ENCODE results near the gene UBE3B.
A peak's percentile ranks its signal among the peaks of the same experiment; 100 is the strongest.

Gene UBE3B

GRCh38 chr12:109548258-109548657 lies 70.8 kb downstream of the UBE3B start:
- DNase-seq (ENCODE audit: low read depth) = no peak
- TF ChIP-seq CTCF (conservative IDR thresholded peaks at IDR 0.05; ENCODE audit: low read depth, low read length) = no peak
- no peak overlapping the region for H3K4me3 ChIP-seq (ENCODE audit: low read length)

- TF ChIP-seq CTCF (conservative IDR thresholded peaks at IDR 0.05; ENCODE audit: low read depth, low read length) = no peak
- H3K4me3 ChIP-seq (ENCODE audit: low read length) = no peak overlapping the region
- DNase-seq (ENCODE audit: low read depth) = no peak
Measured at GRCh38 chr12:109549613-109550270, 72.3 kb downstream of the UBE3B start.

GRCh38 chr12:109550281-109550680 lies 72.8 kb downstream of the UBE3B start:
- H3K4me3 ChIP-seq (ENCODE audit: low read length) = no peak overlapping the region
- no peak for TF ChIP-seq CTCF (conservative IDR thresholded peaks at IDR 0.05; ENCODE audit: low read depth, low read length)
- DNase-seq (ENCODE audit: low read depth) = no peak

GRCh38 chr12:109551108-109551507 lies 73.7 kb downstream of the UBE3B start:
- no peak for DNase-seq (ENCODE audit: low read depth)
- no peak for TF ChIP-seq CTCF (conservative IDR thresholded peaks at IDR 0.05; ENCODE audit: low read depth, low read length)

GRCh38 chr12:109552971-109553370 lies 75.5 kb downstream of the UBE3B start:
- no peak for TF ChIP-seq CTCF (conservative IDR thresholded peaks at IDR 0.05; ENCODE audit: low read depth, low read length)
- DNase-seq (ENCODE audit: low read depth) = no peak
- H3K4me3 ChIP-seq (ENCODE audit: low read length) = no peak overlapping the region

More at GRCh38 chr12:109551108-109551507, 73.7 kb downstream of the UBE3B start:
- no peak overlapping the region for H3K4me3 ChIP-seq (ENCODE audit: low read length)

- no peak overlapping the region for H3K4me3 ChIP-seq (ENCODE audit: low read length)
- TF ChIP-seq CTCF (conservative IDR thresholded peaks at IDR 0.05; ENCODE audit: low read depth, low read length) = no peak
- DNase-seq (ENCODE audit: low read depth) = peak; percentile 9
Measured at GRCh38 chr12:109553483-109553882, 76.0 kb downstream of the UBE3B start.

- TF ChIP-seq CTCF (conservative IDR thresholded peaks at IDR 0.05; ENCODE audit: low read depth, low read length) = no peak
- H3K4me3 ChIP-seq (ENCODE audit: low read length) = no peak overlapping the region
- no peak for DNase-seq (ENCODE audit: low read depth)
Measured at GRCh38 chr12:109553906-109554500, 76.6 kb downstream of the UBE3B start.

All from retinal pigment epithelial cell (primary cell).